HG03159 (cell line): ENCODE results near the gene RGSL1.

Source experiments
- ATAC-seq: cut with Tn5 transposase; IDR thresholded peaks from one replicate; pipeline ENCODE4 v1.9.1; 2021; ENCODE audit warnings: mild to moderate bottlenecking, moderate library complexity; ENCODE audit not compliant: unreplicated experiment

RGSL1 gene

DNA sequence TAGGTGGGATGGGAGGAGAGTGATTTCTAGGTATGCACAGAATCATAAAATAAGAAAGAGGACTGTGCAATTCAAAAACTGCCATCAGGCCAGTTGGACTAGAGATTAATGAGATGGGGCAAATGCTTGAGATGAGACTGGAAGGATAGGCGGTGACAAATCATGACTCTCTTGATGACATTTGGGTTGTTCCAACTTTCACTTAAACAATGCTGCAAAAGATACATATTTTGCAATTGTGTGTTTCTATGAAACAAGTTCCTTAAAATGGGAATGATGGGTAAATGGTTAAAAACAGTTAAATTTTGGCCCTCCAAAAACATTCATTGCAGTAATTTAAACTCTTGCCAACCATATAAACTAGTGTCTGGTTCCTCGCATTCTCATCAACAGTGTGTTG, 84.0 kb downstream of the RGSL1 start:
- ATAC-seq, result no peak

DNA sequence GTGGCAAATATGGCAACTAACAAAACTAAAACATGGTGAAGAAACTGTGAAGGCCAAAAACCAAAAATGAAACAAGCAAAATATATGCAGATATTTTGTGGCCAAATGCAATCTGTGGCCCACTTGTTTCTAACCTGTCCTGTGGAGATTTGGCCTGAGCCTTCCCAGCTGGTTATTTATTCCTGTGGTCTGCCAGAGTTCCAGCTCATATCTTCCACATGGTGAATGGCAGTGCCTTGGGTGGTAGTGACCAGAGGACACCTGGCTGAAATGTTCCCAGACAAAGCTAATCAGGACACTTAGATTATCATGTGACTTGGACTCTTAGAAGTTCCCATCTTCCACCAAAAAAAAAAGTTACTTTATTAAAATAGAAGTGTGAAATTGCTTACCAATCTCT, 99.4 kb downstream of the RGSL1 start:
- no peak for ATAC-seq

DNA sequence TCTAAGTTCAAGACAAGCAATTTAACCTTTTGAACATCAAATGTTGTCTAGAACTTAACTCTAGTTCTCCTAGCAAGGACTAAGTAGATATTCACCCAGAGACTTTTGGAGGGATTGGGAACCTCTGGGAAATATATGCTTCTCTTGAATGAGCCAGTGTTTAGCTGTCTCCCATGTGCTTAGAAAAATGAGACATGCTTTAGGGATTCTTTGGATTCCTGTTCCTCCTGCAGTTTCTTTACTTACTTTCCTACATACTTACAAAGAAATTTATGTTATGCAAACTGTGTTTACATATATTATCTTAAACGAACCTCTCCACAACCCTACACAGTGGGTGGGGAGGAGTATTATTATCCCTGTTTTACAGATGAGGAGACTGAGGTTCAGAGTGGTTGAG, 99.9 kb downstream of the RGSL1 start:
- ATAC-seq, result no peak

DNA sequence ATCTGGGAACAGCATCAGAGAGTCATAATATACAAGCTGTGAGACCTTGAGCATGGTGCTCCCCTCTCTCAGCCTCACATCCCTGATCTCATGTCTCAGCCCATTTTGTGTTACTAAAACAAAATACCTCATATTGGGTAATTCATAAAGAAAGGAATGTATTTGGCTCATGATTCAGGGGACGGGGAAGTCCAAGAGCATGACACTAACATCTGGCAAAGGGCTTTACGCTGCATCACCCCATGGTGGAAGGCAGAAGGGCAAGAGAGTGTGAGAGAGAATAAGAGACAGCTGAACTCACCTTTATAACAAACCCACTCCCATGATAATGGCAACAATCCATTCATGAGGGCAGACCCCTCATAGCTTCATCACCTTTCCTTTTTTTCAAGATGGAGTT, 102.6 kb downstream of the RGSL1 start:
- ATAC-seq, result no peak

DNA sequence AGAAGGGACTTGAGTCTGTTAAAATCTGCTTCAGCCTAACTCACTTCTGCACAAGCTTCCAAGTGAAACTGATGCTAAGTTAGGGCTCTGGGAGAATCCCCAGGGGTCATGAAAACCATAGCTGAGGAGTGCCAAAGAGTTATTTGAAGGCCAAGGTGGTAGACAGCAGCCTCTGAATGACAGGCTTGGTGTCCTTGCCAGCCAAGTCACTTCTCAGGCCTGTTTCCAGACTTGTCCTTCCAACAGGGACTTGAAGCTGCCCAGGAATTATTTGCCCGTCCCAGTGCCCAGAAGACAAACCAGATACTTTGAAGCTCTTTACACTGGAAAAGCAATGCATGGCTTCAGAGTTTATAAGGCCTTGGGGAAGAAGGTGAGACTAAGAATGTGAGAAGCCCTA, 105.5 kb downstream of the RGSL1 start:
- no peak for ATAC-seq

DNA sequence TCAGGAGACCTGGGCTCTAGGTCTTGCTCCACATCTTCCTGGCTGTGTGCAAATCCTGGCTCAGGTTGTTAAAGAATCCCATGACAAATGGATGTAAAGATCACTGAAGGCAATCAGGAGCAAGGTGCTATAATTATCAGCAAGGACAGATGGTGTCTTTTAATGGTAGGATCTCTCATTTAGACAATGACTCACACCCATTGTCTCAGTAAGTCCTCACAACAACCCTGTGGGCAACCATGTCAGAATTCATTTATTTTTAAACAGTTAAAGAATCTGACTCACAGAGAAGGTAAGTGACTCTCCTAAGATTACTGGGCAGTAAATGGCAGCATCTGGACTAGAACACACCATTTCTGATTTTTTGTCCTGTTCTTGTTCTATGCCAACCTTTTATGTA, 106.3 kb downstream of the RGSL1 start:
- no peak for ATAC-seq

DNA sequence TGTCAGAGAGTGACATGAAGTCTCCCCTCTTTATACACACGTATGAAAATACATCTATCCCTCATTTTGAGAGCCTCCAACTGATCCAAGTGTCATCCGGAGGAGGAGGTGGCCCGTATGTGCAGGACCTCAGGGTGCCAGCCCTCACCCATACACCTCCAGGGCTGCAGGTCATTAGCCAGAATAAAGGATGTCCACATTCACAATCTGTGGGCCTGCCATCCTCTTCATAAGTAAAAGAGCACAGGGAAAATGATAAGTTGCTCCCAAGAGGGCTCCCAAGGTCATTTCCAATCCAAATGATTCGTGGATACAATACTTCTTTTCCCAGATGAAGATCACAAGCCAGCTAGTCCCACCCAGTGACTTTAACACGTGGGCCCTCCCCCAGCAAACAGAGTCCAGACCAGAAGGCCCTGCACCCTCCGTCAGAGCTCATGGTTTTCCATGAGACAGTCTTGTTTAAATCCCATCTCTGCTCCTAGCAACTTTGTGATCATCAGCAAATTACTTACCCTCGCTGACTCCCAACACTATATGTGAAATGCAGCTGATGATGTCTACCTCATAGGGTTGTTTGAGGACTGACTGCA, 110.5 kb downstream of the RGSL1 start:
- no peak for ATAC-seq

DNA sequence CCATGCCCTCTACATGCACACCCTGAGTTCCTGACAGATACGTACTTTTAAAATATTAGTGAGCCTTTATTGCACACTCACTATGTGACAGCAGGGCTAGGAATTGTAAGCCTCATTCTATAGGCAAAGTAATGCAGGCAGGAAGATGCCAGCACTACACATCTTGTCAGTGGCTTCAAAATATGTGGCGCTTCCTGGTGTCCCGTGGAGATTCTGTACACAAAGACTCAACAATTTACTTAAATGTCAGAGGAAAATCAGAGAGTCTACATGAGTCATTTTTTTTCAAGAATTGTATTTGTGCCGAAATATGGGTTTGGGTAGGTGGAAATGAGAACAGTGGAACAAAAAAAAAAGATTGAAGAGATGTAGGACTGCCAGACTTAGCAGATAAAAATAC, 111.5 kb downstream of the RGSL1 start:
- no peak for ATAC-seq

DNA sequence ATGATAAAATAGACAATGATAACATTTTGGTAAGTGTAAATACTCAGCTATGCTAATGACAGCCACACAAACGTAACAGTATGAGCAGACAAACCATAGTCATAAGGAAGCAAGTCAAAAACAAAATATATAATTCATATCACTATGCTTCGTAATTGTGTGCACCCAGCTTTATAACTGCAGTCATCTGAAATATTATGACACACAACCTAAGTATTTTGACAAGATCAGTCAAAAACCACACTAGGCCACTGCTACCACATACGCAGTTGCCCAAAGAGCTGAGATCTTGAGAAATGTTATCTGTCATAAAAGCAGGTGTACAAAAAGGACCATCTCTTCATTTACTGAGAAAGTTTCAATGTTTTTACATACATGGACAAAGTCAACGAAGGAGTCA, 113.1 kb downstream of the RGSL1 start:
- ATAC-seq, result no peak

DNA sequence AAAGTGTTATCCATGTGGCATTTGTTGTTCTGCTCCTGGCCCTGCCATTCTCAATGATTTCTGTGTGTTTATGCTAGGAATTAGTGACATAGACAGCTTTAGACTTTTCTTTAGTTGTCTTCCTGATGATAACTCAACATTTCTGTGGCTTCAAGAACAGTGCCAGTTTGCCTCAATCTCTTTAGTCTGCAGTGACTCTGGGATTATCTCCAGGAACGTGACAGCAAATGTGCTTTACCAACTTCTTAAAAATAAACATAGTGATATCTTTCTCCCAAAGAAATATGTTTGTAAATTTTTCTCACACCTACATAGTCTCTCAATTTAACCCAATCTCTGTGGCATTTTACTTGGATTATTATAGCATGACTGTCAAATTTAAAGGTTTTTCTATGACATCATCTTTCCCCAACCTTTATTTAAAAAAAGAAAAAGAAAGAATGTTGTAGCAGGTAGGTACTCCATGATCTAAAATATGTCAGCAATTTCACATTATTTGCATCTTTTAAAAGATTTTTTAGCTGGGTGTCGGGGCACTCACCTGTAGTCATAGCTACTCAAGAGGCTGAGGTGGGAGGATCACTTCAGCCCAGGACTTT, 114.6 kb downstream of the RGSL1 start:
- no peak for ATAC-seq

DNA sequence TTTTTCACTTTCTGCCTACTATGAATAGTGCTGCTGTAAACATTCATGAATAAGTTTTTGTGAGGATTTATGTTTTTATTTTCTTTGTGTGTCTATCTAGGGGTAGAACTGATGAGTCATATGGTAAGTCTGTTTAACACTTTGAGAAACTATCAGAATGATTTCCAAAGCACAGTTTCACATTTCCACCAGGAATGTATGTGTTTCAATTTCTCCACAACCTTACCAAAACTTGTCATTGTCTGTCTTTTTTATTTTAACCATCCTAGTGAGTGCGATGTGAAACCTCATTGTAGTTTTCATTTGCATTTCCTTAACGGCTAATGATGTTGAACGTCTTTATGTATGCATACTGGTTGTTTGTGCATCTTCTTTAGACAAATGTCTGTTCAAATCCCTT, 115.6 kb downstream of the RGSL1 start:
- no peak for ATAC-seq

DNA sequence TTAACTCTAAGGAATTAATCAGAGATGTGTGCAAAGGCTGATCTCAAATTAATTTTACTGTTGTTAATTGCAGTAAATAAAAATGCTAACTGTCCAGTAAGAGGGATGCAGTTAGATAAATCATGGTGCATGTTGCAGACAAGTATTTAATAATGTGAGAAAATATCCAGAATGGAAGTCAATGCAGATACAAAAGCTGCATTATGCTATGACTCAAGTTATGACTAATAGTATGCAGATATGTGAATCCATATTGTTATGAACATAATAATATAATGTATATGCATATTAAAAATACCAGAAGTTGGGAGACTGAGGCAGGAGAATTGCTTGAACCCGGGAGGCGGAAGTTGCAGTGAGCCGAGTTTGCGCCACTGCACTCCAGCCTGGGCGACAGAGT, 117.7 kb downstream of the RGSL1 start:
- ATAC-seq, result no peak

DNA sequence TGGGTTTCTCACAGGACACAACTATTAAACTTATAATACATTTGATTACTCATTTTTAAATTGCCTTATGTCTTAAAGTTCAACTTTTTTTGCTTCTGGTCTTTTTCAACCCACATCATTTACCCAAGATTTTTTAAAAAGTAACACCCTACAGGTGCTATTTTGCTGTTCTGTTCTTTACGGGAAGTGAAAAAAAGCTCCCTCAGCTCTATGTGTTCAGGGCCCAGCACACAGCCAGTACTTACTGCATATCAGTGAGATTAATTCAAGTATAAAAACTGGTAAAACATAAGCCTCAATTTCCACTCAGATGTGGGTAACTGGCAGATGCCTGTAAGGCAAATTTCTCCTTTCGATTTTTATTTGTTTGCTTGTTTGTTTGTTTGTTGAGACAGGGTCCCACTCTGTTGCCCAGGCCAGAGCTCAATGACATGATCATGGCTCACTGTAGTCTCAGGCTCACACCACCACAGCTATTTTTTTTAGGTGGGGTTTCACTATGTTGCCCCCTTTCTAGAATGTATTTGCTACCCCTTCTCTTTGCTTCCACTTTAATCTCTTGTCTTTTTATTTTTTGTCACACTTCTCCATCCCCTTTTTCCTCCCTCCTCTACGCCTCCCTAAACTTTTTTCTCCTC, 118.8 kb downstream of the RGSL1 start:
- no peak for ATAC-seq

DNA sequence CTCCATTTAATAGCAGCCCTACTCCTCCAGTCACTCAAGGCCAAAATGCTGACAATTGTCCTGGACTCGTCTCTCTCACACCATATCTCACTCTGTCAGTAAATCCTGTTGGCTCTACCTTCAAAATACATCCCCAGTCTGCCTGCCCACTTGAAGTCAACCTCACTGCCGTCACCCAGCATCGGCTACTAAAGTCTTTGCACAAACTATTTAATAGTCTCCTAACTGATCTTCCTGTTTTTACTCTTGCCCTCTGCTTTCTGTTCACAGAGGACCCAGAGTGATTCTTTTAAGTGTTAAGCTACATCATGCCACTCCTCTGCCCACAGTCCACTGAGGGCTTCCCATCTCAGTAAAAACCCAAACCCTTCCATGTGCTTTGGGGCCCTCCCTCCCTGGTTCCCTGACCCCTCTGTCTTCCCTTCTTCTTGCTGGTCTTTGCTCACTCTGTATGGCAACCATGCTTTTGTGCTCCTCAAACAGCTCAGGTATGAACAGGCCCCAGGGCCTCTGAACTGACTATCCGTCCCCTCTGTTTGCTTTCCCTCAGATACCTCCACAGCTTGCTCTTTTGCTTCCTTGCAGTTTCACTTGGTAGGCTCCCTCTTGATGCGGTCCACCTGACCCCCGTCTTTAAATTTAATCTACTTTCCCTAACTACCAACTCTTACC, 120.1 kb downstream of the RGSL1 start:
- no peak for ATAC-seq

DNA sequence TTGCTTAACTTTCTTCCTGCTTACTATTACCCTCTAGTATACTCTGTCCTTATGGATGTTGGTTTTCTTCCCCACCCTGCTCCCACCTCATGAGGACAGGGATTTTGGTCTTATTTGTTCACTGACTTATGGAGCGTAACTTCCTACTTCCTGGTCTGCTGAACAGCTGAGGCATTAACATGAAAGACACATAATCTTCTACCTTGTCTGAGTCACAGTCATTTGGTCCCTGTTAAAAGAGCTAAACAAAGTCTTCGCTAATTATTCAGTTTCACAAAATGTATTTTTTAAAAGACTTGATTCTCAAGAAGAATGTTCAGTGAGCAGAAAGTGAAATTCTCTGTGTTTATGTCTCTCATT, 120.6 kb downstream of the RGSL1 start:
- ATAC-seq, result no peak

DNA sequence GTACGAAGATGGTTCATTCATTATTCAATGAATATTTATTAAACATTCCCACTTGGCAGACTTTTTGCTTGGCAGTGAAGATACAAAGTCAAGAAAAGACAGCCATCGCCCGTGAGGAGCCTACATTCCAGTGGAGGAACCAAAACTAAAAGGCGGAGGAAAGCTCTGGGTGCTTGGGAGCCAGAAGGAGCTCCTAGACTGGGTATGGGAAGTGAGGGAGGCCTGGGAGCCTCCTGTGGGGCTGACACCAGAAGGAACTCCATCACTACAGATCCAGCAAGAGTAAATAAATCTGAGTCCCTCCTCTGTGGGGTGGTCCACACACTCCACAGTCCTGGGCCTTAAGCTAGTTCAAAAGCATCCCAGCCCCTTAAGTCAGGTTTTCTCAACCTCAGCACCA, 124.2 kb downstream of the RGSL1 start:
- ATAC-seq, result no peak

DNA sequence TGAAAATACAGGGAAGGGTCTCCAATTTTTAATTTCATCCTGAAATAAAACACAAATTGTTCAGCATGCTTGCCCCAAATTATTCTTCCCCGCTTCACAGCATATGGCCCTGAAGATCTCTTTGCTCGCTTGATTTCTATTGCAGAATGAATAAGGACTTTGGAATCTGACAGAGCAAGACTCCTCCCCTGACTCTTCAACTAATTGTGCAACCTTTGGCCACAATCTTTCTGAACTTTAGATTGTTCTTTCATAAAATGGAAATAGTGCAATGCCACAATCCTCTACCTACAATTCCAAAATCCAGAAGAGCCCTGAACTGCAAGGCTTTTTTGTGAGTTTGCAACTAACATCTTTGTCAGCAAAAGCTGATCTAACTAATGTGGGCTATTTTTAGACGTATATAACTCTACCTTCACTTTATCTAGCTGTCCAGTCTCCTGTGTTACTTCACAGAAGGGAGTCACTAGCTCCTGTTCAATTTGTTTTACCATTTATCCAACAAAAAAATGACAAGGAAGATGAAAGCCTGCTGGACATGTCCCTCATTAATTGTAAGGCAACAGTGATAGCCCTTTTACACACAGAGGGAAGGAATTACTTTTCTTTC, 125.7 kb downstream of the RGSL1 start:
- ATAC-seq, result no peak

DNA sequence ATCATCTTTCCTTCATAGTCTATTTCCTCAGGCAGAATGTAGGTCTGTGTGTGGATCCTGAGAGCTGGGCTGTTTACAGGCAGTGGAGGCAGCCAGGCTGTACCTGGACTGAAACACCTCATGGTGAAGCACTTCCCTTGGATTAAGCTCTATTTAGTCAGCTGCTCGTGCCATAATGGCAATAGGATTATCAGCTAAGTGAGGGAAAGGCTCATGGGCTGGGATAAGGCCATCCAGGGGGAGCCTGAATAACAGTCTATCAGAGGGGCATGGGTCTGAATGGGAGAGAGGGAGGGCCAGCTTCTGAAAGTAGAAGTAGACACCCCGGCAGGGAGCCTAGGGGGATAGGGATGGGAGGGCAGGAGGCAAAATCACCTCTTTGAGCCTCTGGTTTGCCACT, 130.8 kb downstream of the RGSL1 start:
- no peak for ATAC-seq

DNA sequence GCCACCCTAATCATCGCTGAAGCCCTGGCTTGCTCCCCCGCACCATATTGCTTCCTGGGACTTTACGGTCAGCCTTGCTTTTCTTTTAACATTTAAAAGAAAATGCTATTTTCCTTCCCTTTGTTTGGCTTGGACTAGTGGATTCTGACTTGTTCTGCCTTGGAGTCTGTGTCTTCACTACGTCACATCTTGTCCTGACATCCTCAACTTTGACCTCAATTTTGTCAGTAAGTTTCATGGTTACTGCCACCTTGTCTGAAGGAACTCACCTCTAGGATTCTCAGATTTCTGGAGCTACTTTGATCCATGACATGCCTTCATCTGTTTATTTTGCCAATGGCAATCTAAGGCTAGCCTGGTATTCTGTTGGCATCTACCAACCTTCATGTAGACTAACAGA, 134.8 kb downstream of the RGSL1 start:
- ATAC-seq, result no peak

DNA sequence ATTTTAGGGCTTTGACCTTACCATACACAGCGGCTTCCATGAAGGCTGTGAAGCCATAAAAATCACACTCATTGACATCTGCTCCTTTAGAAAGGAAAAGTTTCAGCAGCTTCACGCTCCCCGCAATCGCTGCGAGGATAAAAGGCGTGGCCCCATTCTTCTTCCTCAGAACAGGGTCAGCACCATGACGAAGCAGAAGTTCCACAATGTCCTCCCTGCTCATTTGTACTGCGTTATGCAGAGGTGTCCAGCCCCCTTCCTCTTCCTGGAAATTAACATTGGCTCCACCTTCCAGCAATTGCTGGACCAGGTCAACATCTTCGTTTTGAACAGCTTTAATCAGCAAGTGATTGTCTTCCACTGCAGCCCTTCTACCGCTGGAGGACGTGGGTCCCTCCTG, 136.4 kb downstream of the RGSL1 start:
- no peak for ATAC-seq

DNA sequence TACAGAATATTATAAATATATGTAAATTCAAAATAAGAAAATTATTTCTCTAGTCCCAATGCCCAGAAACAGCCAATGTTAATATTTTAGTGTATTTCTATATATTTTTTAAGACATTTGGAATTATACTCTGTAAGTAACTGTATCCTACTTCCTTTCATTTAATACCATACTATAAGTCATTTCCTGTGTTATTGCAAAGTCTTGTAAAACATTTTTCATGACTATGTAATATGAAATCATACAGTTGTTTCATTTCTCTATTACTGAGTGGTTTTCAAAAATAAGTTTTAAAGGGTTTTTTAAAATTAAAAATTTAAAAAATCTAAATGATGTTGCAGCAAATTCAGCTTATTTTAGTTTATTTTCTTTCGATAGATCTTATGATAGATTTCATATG, 137.1 kb downstream of the RGSL1 start:
- ATAC-seq, result no peak
